Parathyroid adenoma (tissue), 2 donors: ENCODE results near the gene ARMC2.
"Not testable (repeated sequence)": the region's sequence is repeated elsewhere in the genome, so short reads cannot be mapped to it uniquely, and the experiment has no call there.

Experiments
- H2AFZ ChIP-seq: fragments of 300-600 bp; sonication (generic); one replicate; pipeline ENCODE4 v1.7.0; 2017; ENCODE audit warnings: antibody characterized with exemption, mild to moderate bottlenecking
- H3K27ac ChIP-seq: fragments of 300-600 bp; sonication (generic); one replicate; pipeline ENCODE4 v1.7.0; 2017
- H3K27me3 ChIP-seq: fragments of 300-600 bp; sonication (generic); one replicate; pipeline ENCODE4 v1.7.0; 2017; ENCODE audit warnings: low read length; ENCODE audit not compliant: control insufficient read depth, insufficient read depth
- H3K36me3 ChIP-seq: fragments of 300-600 bp; sonication (generic); one replicate; pipeline ENCODE4 v1.7.0; 2017; ENCODE audit warnings: low read length; ENCODE audit not compliant: control insufficient read depth, insufficient read depth
- H3K4me1 ChIP-seq: fragments of 300-600 bp; sonication (generic); one replicate; pipeline ENCODE4 v1.7.0; 2017; ENCODE audit warnings: control low read depth
- H3K4me2 ChIP-seq: fragments of 300-600 bp; sonication (generic); one replicate; pipeline ENCODE4 v1.7.0; 2017; ENCODE audit warnings: low read length
- H3K4me3 ChIP-seq: fragments of 300-600 bp; sonication (generic); one replicate; pipeline ENCODE4 v1.7.0; 2017; ENCODE audit warnings: low read depth, low read length
- H3K79me2 ChIP-seq: fragments of 300-600 bp; sonication (generic); one replicate; pipeline ENCODE4 v1.7.0; 2017; ENCODE audit warnings: control low read depth
- H3K9ac ChIP-seq: fragments of 300-600 bp; sonication (generic); one replicate; pipeline ENCODE4 v1.7.0; 2017; ENCODE audit warnings: mild to moderate bottlenecking
- H3K9me3 ChIP-seq: fragments of 300-600 bp; sonication (generic); one replicate; pipeline ENCODE4 v1.7.0; 2017; ENCODE audit warnings: low read length; ENCODE audit not compliant: control insufficient read depth
- TF ChIP-seq, protein P1 (sequence below): fragments of 300-600 bp; sonication (generic); IDR thresholded peaks from one replicate; pipeline ENCODE4 v1.7.0; 2017; ENCODE audit warnings: antibody characterized with exemption, mild to moderate bottlenecking
- donor health status: primary hyperparathyroidism.

Gene ARMC2

DNA sequence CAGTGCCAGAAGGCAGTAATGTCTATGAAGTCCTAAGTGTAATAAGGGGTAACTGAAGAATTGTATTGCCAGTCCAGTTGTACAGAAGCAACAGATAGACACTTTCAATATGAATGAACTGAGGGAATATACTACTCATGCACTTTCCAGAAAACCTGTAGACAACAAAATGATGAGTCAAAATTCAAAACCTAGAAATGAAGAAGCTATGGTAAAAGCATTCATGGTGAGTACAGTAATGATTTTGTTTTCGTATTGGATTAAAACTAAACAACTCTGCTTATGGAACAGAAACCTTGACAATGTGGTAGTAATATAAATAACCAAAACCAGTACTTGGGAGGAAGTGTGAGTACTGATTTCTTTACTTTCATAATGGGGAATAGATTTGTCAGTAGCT, 35.0 kb downstream of the ARMC2 start:
- Histone ChIP-seq H3K36me3 (no peaks in the 10 kb centered on the region), H3K27me3 (no peaks in the 10 kb centered on the region), H3K9me3 (no peaks in the 10 kb centered on the region), H2AFZ (no peak overlapping the region), H3K4me2 (no peak overlapping the region), H3K4me1 (no peaks in the 10 kb centered on the region), H3K9ac (no peak overlapping the region), H3K79me2 (no peaks in the 10 kb centered on the region), H3K27ac (no peak overlapping the region), H3K4me3 (no peak overlapping the region)
- TF ChIP-seq, protein P1, sequence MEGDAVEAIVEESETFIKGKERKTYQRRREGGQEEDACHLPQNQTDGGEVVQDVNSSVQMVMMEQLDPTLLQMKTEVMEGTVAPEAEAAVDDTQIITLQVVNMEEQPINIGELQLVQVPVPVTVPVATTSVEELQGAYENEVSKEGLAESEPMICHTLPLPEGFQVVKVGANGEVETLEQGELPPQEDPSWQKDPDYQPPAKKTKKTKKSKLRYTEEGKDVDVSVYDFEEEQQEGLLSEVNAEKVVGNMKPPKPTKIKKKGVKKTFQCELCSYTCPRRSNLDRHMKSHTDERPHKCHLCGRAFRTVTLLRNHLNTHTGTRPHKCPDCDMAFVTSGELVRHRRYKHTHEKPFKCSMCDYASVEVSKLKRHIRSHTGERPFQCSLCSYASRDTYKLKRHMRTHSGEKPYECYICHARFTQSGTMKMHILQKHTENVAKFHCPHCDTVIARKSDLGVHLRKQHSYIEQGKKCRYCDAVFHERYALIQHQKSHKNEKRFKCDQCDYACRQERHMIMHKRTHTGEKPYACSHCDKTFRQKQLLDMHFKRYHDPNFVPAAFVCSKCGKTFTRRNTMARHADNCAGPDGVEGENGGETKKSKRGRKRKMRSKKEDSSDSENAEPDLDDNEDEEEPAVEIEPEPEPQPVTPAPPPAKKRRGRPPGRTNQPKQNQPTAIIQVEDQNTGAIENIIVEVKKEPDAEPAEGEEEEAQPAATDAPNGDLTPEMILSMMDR: no peak

DNA sequence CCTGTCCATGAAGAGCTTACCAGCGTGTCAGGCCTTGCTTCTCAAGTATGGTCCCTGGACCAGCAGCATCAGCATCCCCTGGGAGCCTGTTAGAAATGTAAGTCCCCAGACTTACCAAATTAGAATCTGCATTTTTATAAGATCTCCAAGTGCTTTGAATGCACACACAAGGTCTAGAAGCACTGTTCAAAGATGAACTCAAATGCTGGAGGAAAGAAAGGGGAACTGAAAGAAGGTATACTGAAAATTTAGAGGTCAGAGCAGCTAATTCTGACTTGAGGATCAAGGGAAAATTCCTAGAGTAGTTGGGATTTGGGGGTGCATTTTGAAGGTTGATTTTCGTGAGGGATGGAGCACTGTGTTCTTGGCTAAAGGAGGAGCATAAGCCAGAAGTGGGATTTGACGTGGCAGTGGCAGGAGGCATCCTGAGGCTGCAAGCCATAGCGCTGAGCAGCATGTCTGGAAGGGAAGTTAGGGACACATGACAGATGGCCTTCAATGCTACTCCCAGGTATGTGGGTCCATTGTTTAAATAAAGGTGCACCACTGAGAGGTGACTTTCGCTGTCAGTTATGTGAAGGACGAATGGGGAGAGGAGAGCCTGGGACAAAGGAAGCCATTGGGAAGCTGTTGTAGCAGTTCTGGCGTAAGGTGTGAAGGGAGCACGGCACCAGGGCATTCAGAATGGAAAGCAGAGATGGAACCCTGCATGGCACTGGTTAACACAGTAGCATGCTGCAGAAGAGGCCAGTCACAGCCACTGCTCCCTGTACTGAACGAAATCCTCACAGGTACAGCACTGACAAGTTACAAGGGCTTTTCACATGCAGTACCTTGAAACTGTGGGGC, 36.2 kb downstream of the ARMC2 start:
- Histone ChIP-seq H3K9me3 (no peaks in the 10 kb centered on the region), H3K4me1 (no peaks in the 10 kb centered on the region), H3K27me3 (no peaks in the 10 kb centered on the region), H3K36me3 (no peaks in the 10 kb centered on the region), H3K4me3 (no peak overlapping the region), H3K9ac (no peak overlapping the region), H3K4me2 (no peak overlapping the region), H3K79me2 (no peaks in the 10 kb centered on the region), H3K27ac (no peak overlapping the region), H2AFZ (no peak overlapping the region)
- TF ChIP-seq, protein P1: no peak

DNA sequence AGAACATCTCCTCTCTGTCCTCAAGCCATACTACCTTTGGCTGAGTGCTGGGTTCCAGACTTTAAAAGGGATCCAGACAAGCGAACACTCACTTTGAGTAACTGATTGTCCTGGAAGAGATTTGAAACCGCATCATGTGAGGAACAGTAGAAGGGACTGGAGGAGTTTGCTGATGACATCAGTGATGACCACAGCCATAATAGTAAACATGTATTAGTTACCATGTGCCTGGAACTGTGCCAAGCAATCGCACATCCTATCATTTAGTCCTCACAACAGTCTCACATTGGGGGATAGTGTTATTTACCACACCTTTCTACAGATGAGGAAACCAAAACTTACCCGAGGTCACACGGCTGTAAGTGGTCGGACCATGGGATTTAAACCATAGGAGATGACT, 39.8 kb downstream of the ARMC2 start:
- Histone ChIP-seq H3K79me2 (no peaks in the 10 kb centered on the region), H3K27ac (no peak overlapping the region), H3K4me3 (no peak overlapping the region), H3K27me3 (no peaks in the 10 kb centered on the region), H3K36me3 (no peaks in the 10 kb centered on the region), H3K9ac (no peak overlapping the region), H3K9me3 (no peaks in the 10 kb centered on the region), H3K4me1 (no peaks in the 10 kb centered on the region), H2AFZ (no peak overlapping the region), H3K4me2 (no peak overlapping the region)
- TF ChIP-seq, protein P1: no peak

DNA sequence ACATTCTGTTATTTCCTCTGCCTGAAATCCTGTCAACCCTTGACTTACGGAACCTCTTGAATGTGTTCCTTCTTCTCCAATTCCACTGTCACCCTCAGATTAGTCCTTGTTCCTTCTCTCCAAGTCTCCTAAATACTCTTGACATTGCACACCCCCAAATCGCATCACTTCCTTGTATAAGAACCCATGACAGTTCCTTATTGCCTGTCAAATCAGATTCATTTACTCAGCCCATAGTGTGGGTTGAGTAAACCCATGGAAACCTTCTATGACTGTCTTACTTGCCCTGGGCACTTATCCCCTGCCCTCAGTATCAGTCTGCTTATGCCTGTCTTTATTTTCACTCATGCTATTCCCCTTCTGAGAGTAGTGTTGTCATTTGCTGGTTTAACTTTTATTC, 40.5 kb downstream of the ARMC2 start:
- no peaks in the 10 kb centered on the region for H3K4me1 ChIP-seq
- H3K9me3 ChIP-seq: no peaks in the 10 kb centered on the region
- H2AFZ ChIP-seq: no peak overlapping the region
- no peak overlapping the region for H3K4me2 ChIP-seq
- no peak overlapping the region for H3K27ac ChIP-seq
- H3K4me3 ChIP-seq: no peak overlapping the region
- H3K79me2 ChIP-seq: no peaks in the 10 kb centered on the region
- TF ChIP-seq, protein P1: no peak
- H3K9ac ChIP-seq: no peak overlapping the region
- no peaks in the 10 kb centered on the region for H3K36me3 ChIP-seq
- H3K27me3 ChIP-seq: no peaks in the 10 kb centered on the region

DNA sequence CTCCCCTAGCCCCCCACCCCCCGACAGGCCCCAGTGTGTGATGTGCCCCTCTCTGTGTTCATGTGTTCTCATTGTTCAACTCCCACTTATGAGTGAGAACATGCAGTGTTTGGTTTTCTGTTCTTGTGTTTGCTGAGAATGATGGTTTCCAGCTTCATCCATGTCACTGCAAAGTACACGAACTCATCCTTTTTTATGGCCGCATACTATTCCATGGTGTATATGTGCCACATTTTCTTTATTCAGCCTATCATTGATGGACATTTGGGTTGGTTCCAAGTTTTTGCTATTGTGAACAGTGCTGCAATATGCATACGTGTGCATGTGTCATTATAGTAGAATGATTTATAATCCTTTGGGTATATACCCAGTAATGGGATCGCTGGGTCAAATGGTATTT, 42.7 kb downstream of the ARMC2 start:
- not testable (repeated sequence) for H3K4me1 ChIP-seq, H3K9me3 ChIP-seq, H3K27ac ChIP-seq, H3K79me2 ChIP-seq, H3K4me2 ChIP-seq, H3K4me3 ChIP-seq, H3K27me3 ChIP-seq, H3K9ac ChIP-seq, H3K36me3 ChIP-seq, H2AFZ ChIP-seq
